K562 (cell line): Measurements from ENCODE around the gene SUMF1. TPM values are rescaled to one million over a fixed set of nuclear protein-coding genes. Genes with fewer than 3 reads are reported as not detected.

Source experiments
- ATF7 ChIP-seq: fragments of 450-650 bp; IDR thresholded peaks from 2 replicates; pipeline ENCODE4 v1.7.1; 2014; ENCODE audit warnings: mild to moderate bottlenecking, moderate library complexity
- FOXJ2 ChIP-seq: fragments of 200-800 bp; sonication (Bioruptor generic); IDR thresholded peaks from 2 replicates; pipeline ENCODE4 v1.6.1; 2016; ENCODE audit warnings: missing genetic modification characterization, missing compliant biosample characterization
- HCFC1 ChIP-seq: IDR thresholded peaks from 2 replicates; pipeline ENCODE4 v1.6.1; 2012; ENCODE audit warnings: low read depth, low read length, improper control_type of control experiment
- HDAC8 ChIP-seq: fragments of 450-650 bp; IDR thresholded peaks from 2 replicates; pipeline ENCODE4 v1.6.1; 2016; ENCODE audit warnings: mild to moderate bottlenecking, missing genetic modification characterization, moderate library complexity, missing compliant biosample characterization
- HNRNPK ChIP-seq: fragments of 200-400 bp; formaldehyde crosslinking; IDR thresholded peaks from one replicate; pipeline ENCODE4 v1.6.1; 2018; ENCODE audit warnings: mild to moderate bottlenecking, low read depth, low read length; ENCODE audit not compliant: poor library complexity, severe bottlenecking
- KDM4B ChIP-seq, 2 experiments: fragments of 450-650 bp in 1 of 2; sonication (generic) in 1 of 2; IDR thresholded peaks; 2 replicates each; pipeline ENCODE4 v1.6.1; 2016 to 2017; ENCODE audit warnings: borderline replicate concordance in 2 of 2, antibody characterized with exemption in 1 of 2, low read depth in 1 of 2, mild to moderate bottlenecking in 1 of 2
- MTA3 ChIP-seq: fragments of 450-650 bp; formaldehyde crosslinking; IDR thresholded peaks from 2 replicates; pipeline ENCODE4 v1.6.1; 2017; ENCODE audit warnings: mild to moderate bottlenecking, borderline replicate concordance
- SLC30A9 ChIP-seq: fragments of 250-450 bp; sonication (Bioruptor Pico); IDR thresholded peaks from 2 replicates; pipeline ENCODE4 v1.8.0; 2022; ENCODE audit warnings: mild to moderate bottlenecking, moderate library complexity
- SMARCB1 ChIP-seq: IDR thresholded peaks from 2 replicates; pipeline ENCODE4 v1.6.1; 2011; ENCODE audit warnings: improper control_type of control experiment, low read depth; ENCODE audit not compliant: insufficient read length
- SRSF1 ChIP-seq: fragments of 200-400 bp; formaldehyde crosslinking; IDR thresholded peaks from 2 replicates; pipeline ENCODE4 v1.6.1; 2017; ENCODE audit warnings: mild to moderate bottlenecking, low read depth, low read length, moderate library complexity
- TEAD1 ChIP-seq, 2 experiments: fragments of 450-650 bp in 1 of 2; sonication (generic) in 1 of 2; formaldehyde crosslinking; IDR thresholded peaks; 2 replicates each; pipeline versions ENCODE4 v1.4.0 to v1.8.0; 2020 to 2022; ENCODE audit warnings: mild to moderate bottlenecking in 2 of 2, missing genetic modification reagents in 1 of 2
- ZC3H4 ChIP-seq: sonication (generic); formaldehyde crosslinking; IDR thresholded peaks from 2 replicates; pipeline ENCODE4 v1.9.0; 2021; ENCODE audit warnings: missing genetic modification reagents, borderline replicate concordance
- ZNF140 ChIP-seq: fragments of 250-450 bp; sonication (Bioruptor Pico); IDR thresholded peaks from 2 replicates; pipeline ENCODE4 v1.8.0; 2021; ENCODE audit warnings: moderate library complexity, mild to moderate bottlenecking, inconsistent platforms
- ZNF282 ChIP-seq: sonication (generic); formaldehyde crosslinking; IDR thresholded peaks from 2 replicates; pipeline ENCODE4 v1.8.1; 2023; ENCODE audit warnings: missing genetic modification reagents
- polyA plus RNA-seq, 8 experiments: library from polyadenylated mRNA; depleted of rRNA in 4 of 8; stranded (reverse) in 5 of 8; unstranded in 3 of 8; fragments of >200 nt; fragmentation: Nextera tagmentation in 2 of 8; fragmentation: Illumina TruSeq in 1 of 8; extraction: Ambion mirVana in 2 of 8; extraction: Trizol in 1 of 8; gene quantifications; 2 replicates each; pipeline versions ENCODE4 v1.2.1 to v1.2.3, GENCODE V29; 2011 to 2014; ENCODE audit warnings: inconsistent platforms in 1 of 8, missing spikeins in 1 of 8
- total RNA-seq, 7 experiments: library from RNA; depleted of rRNA in 6 of 7; stranded (reverse); fragments of >200 nt in 6 of 7; fragmentation: Illumina TruSeq in 2 of 7; extraction: Trizol in 2 of 7; gene quantifications; 2 replicates each; pipeline versions ENCODE4 v1.2.1 to v1.2.3, GENCODE V29; 2011 to 2021; ENCODE audit warnings: low replicate concordance in 1 of 7
- TF ChIP-seq, protein P1 (sequence below): sonication (generic); formaldehyde crosslinking; IDR thresholded peaks from 2 replicates; pipeline ENCODE4 v1.8.1; 2022; ENCODE audit warnings: missing genetic modification reagents
- TF ChIP-seq, protein P2 (sequence below): sonication (generic); formaldehyde crosslinking; IDR thresholded peaks from 2 replicates; pipeline ENCODE4 v1.8.0; 2022; ENCODE audit warnings: mild to moderate bottlenecking, low read depth, missing genetic modification reagents
- TF ChIP-seq, protein P3 (sequence below): IDR thresholded peaks from 2 replicates; pipeline ENCODE4 v1.6.1; 2011; ENCODE audit not compliant: insufficient read length; ENCODE audit errors: extremely low read depth
- TF ChIP-seq, protein P4 (sequence below): fragments of 450-650 bp; IDR thresholded peaks from 2 replicates; pipeline ENCODE4 v1.6.1; 2016
- TF ChIP-seq, protein P5 (sequence below): fragments of 450-650 bp; formaldehyde crosslinking; IDR thresholded peaks from 2 replicates; pipeline ENCODE4 v1.4.0; 2020; ENCODE audit warnings: mild to moderate bottlenecking, moderate library complexity
- TF ChIP-seq, protein P6 (sequence below): sonication (generic); formaldehyde crosslinking; IDR thresholded peaks from 2 replicates; pipeline ENCODE4 v1.8.0; 2023; ENCODE audit warnings: mild to moderate bottlenecking, missing genetic modification reagents

SUMF1 gene
- total and polyA plus RNA-seq, 9 of the 15 experiments (the other 6 are each of a cell fraction or from before 2014, with no cell fraction given): 1.3 to 7.4 (median 4.2) TPM

DNA sequence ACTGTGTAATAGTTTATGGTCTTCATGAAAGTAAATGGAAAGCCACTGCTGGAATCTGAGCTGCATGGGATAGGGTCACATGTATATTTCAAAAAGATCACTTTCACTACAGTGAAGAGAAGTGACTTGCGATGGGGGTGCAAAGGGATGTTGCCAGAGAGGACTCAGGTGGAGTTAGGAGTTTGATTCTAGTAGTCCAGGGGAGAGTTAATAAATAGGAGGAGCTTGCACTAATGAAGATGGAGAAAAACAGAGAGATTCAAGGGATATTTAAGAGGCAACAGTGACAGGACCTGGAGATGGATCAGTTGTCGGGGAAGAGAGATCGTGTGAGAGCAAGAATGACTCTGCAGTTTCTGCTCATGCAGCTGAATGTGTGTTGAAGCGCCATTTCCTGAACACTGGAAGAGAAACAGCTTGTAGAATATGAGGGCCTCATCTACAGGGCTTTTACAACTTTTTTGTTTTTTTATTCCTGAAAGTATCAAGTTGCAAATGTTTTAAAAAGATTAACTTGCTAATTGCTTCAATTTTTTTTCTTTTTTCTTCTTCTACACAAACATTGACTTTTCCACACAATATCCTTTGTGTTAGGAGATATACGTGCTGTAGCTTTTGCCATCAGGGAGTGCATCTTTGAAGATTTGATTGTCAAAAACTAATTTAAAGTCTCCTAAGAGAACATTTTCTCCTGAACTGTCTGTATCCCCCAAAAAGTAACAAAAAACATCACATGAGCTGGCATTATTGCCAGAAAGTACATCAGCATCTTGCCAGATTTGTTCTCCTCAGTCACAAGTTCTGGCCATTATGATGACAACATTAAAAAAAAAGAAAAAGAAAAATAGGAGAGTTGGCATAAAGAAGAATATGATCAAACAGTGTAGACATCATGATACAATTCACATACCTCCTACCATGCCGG lies 126.4 kb downstream of the SUMF1 start (continued):
- TF ChIP-seq, protein P1, sequence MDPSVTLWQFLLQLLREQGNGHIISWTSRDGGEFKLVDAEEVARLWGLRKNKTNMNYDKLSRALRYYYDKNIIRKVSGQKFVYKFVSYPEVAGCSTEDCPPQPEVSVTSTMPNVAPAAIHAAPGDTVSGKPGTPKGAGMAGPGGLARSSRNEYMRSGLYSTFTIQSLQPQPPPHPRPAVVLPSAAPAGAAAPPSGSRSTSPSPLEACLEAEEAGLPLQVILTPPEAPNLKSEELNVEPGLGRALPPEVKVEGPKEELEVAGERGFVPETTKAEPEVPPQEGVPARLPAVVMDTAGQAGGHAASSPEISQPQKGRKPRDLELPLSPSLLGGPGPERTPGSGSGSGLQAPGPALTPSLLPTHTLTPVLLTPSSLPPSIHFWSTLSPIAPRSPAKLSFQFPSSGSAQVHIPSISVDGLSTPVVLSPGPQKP (CRISPR knock-in tag): no peak
- TF ChIP-seq HDAC8 (tag) (no peak), HCFC1 (no peak), SLC30A9 (CRISPR knock-in tag) (no peak), SMARCB1 (no peak), SRSF1 (no peak), KDM4B (IDR thresholded peaks at IDR 0.05; ENCODE audit: borderline replicate concordance in 2 of 2, low read depth in 1 of 2) (no peak), ZNF140 (CRISPR knock-in tag) (no peak), TEAD1 (CRISPR knock-in tag; IDR thresholded peaks at IDR 0.05) (peak in 1 of 2 experiments; percentile 57; a peak in 1 of 4 replicates), HNRNPK (no peak), FOXJ2 (tag) (peak; percentile 47; the same call in 1 of the 2 replicates), ZNF282 (CRISPR knock-in tag) (no peak), MTA3 (peak; percentile 53; the same call in 1 of the 2 replicates), ATF7 (no peak), ZC3H4 (CRISPR knock-in tag) (no peak)
- TF ChIP-seq, protein P2, sequence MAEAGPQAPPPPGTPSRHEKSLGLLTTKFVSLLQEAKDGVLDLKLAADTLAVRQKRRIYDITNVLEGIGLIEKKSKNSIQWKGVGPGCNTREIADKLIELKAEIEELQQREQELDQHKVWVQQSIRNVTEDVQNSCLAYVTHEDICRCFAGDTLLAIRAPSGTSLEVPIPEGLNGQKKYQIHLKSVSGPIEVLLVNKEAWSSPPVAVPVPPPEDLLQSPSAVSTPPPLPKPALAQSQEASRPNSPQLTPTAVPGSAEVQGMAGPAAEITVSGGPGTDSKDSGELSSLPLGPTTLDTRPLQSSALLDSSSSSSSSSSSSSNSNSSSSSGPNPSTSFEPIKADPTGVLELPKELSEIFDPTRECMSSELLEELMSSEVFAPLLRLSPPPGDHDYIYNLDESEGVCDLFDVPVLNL (CRISPR knock-in tag): no peak
- TF ChIP-seq, protein P3, sequence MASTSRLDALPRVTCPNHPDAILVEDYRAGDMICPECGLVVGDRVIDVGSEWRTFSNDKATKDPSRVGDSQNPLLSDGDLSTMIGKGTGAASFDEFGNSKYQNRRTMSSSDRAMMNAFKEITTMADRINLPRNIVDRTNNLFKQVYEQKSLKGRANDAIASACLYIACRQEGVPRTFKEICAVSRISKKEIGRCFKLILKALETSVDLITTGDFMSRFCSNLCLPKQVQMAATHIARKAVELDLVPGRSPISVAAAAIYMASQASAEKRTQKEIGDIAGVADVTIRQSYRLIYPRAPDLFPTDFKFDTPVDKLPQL: no peak
- TF ChIP-seq, protein P4, sequence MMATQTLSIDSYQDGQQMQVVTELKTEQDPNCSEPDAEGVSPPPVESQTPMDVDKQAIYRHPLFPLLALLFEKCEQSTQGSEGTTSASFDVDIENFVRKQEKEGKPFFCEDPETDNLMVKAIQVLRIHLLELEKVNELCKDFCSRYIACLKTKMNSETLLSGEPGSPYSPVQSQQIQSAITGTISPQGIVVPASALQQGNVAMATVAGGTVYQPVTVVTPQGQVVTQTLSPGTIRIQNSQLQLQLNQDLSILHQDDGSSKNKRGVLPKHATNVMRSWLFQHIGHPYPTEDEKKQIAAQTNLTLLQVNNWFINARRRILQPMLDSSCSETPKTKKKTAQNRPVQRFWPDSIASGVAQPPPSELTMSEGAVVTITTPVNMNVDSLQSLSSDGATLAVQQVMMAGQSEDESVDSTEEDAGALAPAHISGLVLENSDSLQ: peak; percentile 80
- TF ChIP-seq, protein P5, sequence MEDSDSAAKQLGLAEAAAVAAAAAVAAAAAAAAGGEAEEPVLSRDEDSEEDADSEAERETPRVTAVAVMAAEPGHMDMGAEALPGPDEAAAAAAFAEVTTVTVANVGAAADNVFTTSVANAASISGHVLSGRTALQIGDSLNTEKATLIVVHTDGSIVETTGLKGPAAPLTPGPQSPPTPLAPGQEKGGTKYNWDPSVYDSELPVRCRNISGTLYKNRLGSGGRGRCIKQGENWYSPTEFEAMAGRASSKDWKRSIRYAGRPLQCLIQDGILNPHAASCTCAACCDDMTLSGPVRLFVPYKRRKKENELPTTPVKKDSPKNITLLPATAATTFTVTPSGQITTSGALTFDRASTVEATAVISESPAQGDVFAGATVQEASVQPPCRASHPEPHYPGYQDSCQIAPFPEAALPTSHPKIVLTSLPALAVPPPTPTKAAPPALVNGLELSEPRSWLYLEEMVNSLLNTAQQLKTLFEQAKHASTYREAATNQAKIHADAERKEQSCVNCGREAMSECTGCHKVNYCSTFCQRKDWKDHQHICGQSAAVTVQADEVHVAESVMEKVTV: no peak
- TF ChIP-seq, protein P6, sequence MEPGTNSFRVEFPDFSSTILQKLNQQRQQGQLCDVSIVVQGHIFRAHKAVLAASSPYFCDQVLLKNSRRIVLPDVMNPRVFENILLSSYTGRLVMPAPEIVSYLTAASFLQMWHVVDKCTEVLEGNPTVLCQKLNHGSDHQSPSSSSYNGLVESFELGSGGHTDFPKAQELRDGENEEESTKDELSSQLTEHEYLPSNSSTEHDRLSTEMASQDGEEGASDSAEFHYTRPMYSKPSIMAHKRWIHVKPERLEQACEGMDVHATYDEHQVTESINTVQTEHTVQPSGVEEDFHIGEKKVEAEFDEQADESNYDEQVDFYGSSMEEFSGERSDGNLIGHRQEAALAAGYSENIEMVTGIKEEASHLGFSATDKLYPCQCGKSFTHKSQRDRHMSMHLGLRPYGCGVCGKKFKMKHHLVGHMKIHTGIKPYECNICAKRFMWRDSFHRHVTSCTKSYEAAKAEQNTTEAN (CRISPR knock-in tag): no peak
